Activated T-cell treated with anti-CD3 and anti-CD28 coated beads, Interleukin-2, amount 50 U/mL, for 72 hours (primary cell): ENCODE data around the gene LDLRAD4. TPM values are rescaled to one million over a fixed set of nuclear protein-coding genes. Genes with fewer than 3 reads are reported as not detected.

Experiments used
- ATAC-seq, 2 donors: fragments of 150-1000 bp; cut with Tn5 transposase; replicated peaks in 1 of 2; 2 replicates each; pipeline ENCODE4 v1.10.0; 2021; ENCODE audit warnings: moderate library complexity in 2 of 2, mild to moderate bottlenecking in 1 of 2
- DNase-seq, 2 donors: peaks; one replicate each; pipeline ENCODE4 v3.0.0; 2021 to 2022; ENCODE audit warnings: mixed read lengths in 1 of 2
- H3K27ac Mint-ChIP-seq: one replicate; pipeline ENCODE4 v1.8.0; 2022; ENCODE audit warnings: mild to moderate bottlenecking, moderate library complexity, mixed read lengths
- H3K27me3 Mint-ChIP-seq: one replicate; pipeline ENCODE4 v1.8.0; 2022; ENCODE audit warnings: low read depth, mixed read lengths
- H3K36me3 Mint-ChIP-seq, 2 donors: one replicate each; pipeline ENCODE4 v1.8.0; 2022; ENCODE audit warnings: mixed read lengths in 2 of 2, mild to moderate bottlenecking in 1 of 2; ENCODE audit not compliant: insufficient read depth in 2 of 2
- H3K4me1 Mint-ChIP-seq: one replicate; pipeline ENCODE4 v1.8.0; 2022; ENCODE audit warnings: low read depth, mixed read lengths
- H3K4me3 Mint-ChIP-seq, 2 donors: one replicate each; pipeline ENCODE4 v1.8.0; 2022; ENCODE audit warnings: mild to moderate bottlenecking in 2 of 2, mixed read lengths in 2 of 2, moderate library complexity in 2 of 2
- H3K9me3 Mint-ChIP-seq, 2 donors: one replicate each; pipeline ENCODE4 v1.8.0; 2022; ENCODE audit warnings: mixed read lengths in 2 of 2
- total RNA-seq, 2 donors: library from RNA; stranded (reverse); gene quantifications; one replicate each; pipeline ENCODE4 v1.2.3, GENCODE V29; 2022

The LDLRAD4 gene
- total RNA-seq, 2 donors from 2014 or later = 46.0 to 47.2 TPM

DNA sequence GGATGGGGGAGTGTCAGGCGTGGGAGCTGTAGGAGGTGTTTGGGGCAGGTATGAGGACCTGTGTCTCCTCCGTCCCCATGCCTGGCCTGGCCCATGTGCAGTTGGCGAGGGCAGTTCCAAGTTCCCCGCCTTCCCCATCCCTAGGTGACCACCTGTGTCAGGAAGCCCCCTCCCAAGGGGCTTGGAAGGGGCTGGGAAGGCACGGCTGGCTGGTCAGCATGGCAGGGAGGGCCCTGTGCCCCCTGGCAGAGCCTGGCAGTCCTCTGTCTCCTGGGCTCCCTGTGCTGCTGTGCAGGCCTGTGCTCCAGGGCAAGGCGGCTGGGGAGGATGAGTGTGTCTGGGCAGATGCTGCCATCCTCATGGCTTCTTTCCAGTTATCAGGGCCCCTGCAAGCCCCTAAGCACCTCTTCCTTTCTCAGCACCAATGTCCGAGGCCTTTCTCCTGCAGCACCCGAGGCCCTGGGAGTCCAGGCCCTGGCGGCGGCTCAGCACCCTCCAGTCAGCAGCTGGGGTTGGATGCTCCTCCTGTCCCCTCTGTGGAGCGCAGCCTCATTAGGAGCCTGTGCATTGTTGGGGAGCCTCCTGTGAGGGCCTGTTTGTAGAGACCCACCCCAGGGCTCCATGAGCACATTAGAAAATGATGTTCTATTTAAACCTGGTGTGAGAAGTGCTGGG is 406.1 kb downstream of the LDLRAD4 start:
- Mint-ChIP-seq H3K4me3 (no peak overlapping the region), H3K27me3 (no peaks in the 10 kb centered on the region), H3K4me1 (peaks cover 11% of the 10 kb centered on the region), H3K27ac (no peak overlapping the region), H3K9me3 (no peaks in the 10 kb centered on the region), H3K36me3 (no peaks in the 10 kb centered on the region)
- DNase-seq (no peak), ATAC-seq (no peak)

GRCh38 chr18:13625355-13625754 is 406.8 kb downstream of the LDLRAD4 start:
- no peak overlapping the region for H3K4me3 Mint-ChIP-seq
- no peak overlapping the region for H3K27ac Mint-ChIP-seq
- H3K4me1 Mint-ChIP-seq = peaks cover 17% of the 10 kb centered on the region
- H3K36me3 Mint-ChIP-seq = no peaks in the 10 kb centered on the region
- no peak for ATAC-seq
- H3K9me3 Mint-ChIP-seq = no peaks in the 10 kb centered on the region
- H3K27me3 Mint-ChIP-seq = no peaks in the 10 kb centered on the region
- no peak for DNase-seq

GRCh38 chr18:13625843-13626543 is 407.4 kb downstream of the LDLRAD4 start:
- H3K36me3 Mint-ChIP-seq = no peaks in the 10 kb centered on the region
- no peaks in the 10 kb centered on the region for H3K27me3 Mint-ChIP-seq
- no peak overlapping the region for H3K4me3 Mint-ChIP-seq
- ATAC-seq = no peak
- no peaks in the 10 kb centered on the region for H3K9me3 Mint-ChIP-seq
- DNase-seq = no peak
- H3K4me1 Mint-ChIP-seq = peaks cover 18% of the 10 kb centered on the region
- peak overlapping the region; percentile 25 for H3K27ac Mint-ChIP-seq

DNA sequence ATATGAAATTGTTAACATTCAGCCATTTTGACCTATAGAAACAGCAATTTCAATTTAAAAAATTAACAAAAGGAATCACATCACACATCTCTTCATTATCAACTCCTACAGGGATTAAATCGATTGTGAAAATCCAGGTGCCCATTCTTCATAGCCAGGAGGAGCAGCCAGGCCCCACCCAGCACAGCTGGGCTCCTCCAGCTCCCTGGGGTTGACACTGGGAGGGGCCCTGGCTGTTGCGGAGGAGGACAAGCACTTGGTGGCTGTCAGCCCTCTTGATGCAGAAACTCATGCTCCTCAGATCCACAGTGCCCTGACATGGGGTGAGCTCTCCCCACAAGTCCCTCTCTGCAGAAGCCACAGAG is 408.0 kb downstream of the LDLRAD4 start:
- ATAC-seq = no peak
- no peaks in the 10 kb centered on the region for H3K36me3 Mint-ChIP-seq
- peak overlapping the region; percentile 25 for H3K27ac Mint-ChIP-seq
- DNase-seq = no peak
- no peak overlapping the region for H3K4me3 Mint-ChIP-seq
- H3K4me1 Mint-ChIP-seq = peaks cover 18% of the 10 kb centered on the region
- H3K27me3 Mint-ChIP-seq = no peaks in the 10 kb centered on the region
- no peaks in the 10 kb centered on the region for H3K9me3 Mint-ChIP-seq

DNA sequence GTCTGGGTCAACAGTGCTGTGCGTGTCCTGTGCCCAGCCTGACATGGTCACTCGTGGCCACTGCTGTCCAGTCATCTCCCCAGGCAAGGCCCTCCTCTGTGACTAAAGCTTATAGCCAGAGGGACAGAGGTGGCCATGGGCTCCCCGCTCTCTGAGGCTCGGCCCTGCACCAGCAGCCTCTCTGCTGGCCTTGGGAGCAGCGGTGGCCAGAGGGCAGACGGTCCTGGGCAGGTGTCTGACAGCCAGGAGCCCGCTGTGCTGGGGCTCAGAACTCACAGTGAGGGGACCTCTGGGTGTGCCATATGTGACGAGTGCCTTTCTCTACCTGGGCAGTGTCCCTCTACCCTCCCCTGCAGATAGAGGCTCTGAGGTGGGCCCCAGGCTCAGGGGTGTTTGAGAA is 409.1 kb downstream of the LDLRAD4 start:
- H3K27ac Mint-ChIP-seq = no peak overlapping the region
- DNase-seq (no peak), ATAC-seq (no peak)
- peaks cover 18% of the 10 kb centered on the region for H3K4me1 Mint-ChIP-seq
- H3K9me3 Mint-ChIP-seq = no peaks in the 10 kb centered on the region
- H3K4me3 Mint-ChIP-seq = no peak overlapping the region
- H3K36me3 Mint-ChIP-seq = no peaks in the 10 kb centered on the region
- H3K27me3 Mint-ChIP-seq = no peaks in the 10 kb centered on the region

GRCh38 chr18:13628211-13628610 is 409.7 kb downstream of the LDLRAD4 start:
- peaks cover 18% of the 10 kb centered on the region for H3K4me1 Mint-ChIP-seq
- ATAC-seq = no peak
- no peak overlapping the region for H3K27ac Mint-ChIP-seq

DNA sequence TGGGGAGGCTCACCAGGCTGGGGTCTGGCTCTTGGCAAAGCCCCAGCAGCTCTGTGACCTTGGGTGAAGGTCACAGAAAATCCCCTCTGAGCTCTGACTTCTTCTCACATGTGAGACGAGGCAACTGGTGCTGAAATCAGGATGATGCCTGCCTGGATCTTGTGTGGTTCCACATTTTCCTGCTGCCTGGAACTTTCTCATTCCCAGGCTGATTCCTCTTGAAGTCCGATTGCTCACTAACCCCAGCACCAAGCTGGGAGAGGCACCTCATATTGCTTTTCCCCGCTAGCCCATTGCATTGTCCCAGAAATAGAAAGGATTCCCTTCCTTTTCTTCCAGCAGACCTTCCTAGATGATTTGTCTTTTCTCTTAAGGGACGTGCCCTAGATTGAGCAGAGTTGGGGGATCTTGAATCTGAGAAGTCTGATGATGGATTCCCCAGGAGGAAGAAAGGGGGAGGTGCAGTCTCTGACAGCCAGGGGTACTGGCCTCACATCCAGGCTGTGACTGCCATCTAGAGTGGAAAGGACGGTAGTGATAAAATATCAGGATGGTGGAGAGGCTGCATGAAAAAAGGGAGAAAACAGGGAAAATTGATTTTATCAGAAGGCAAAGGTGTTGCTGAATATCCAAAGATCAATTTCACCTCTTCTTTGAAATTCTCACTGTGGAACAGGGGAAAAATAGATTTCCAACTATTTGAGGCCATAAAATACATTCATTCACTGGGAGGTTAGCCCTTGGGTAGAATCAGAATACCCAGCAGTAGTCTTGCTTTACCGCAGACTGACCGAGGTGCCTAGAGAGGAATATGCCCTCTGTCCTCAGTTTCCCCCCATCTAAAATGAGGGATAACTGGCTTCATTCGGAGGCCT is 411.5 kb downstream of the LDLRAD4 start:
- Mint-ChIP-seq H3K27me3 (no peaks in the 10 kb centered on the region), H3K9me3 (no peaks in the 10 kb centered on the region), H3K4me3 (no peak overlapping the region), H3K27ac (peak overlapping the region; percentile 6), H3K4me1 (peaks cover 18% of the 10 kb centered on the region), H3K36me3 (no peaks in the 10 kb centered on the region)
- DNase-seq = peak; percentile 56 to 63
- peak; percentile 89 to 97 for ATAC-seq

More at GRCh38 chr18:13628211-13628610, 409.7 kb downstream of the LDLRAD4 start:
- H3K27me3 Mint-ChIP-seq = no peaks in the 10 kb centered on the region
- H3K4me3 Mint-ChIP-seq = no peak overlapping the region
- no peaks in the 10 kb centered on the region for H3K9me3 Mint-ChIP-seq
- no peaks in the 10 kb centered on the region for H3K36me3 Mint-ChIP-seq
- no peak for DNase-seq

DNA sequence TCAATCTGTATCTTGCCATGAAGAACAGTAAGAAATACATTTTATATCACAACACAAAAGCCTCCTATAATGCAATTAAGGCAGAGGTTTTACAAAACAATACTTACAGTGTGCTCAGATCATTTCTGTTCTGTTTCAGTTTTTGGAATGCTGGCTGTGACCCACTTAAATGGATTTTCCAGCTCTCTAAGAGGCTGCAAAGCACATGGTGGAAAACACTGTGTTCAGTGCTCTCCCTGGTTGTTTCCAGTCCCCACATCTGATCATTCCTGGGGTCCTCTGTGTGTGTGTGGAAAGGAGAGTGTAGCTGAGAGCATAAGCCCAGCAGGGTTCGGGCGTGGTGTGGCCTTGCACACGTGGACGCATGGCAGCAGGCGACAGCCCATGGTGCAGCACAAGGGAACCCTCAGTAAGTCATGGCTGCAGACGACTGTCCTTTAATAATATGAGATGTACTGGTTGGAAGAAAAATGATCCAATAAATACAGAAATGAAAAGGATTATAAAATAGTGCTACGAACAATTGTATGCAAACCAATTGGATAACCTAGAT is 412.2 kb downstream of the LDLRAD4 start:
- H3K27me3 Mint-ChIP-seq = no peaks in the 10 kb centered on the region
- DNase-seq = no peak
- H3K4me1 Mint-ChIP-seq = peaks cover 18% of the 10 kb centered on the region
- ATAC-seq = no peak
- no peak overlapping the region for H3K4me3 Mint-ChIP-seq
- H3K27ac Mint-ChIP-seq = no peak overlapping the region
- H3K36me3 Mint-ChIP-seq = no peaks in the 10 kb centered on the region
- H3K9me3 Mint-ChIP-seq = no peaks in the 10 kb centered on the region

DNA sequence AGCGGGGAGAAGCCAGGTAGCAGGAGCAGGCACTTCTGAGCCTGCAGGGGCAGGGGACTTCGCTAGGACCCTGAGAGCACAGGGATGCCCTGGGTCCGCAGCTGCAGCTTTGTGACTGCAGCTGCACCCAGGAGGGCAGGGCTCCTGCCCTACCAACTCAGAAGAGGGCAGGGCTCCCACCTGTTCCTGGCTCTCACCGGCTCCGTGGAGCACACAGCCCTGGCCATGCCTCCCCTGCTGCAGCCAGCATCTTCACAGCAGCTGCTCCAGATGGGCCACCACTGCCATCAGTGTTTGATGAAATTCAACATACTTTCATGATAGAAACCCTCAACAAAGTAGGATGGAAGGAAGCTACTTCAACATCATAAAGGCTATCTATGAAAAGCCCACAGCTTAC is 415.1 kb downstream of the LDLRAD4 start:
- Mint-ChIP-seq H3K36me3 (no peaks in the 10 kb centered on the region), H3K27me3 (no peaks in the 10 kb centered on the region), H3K9me3 (no peaks in the 10 kb centered on the region), H3K4me1 (peaks cover 13% of the 10 kb centered on the region), H3K27ac (no peak overlapping the region), H3K4me3 (no peak overlapping the region)
- ATAC-seq (no peak), DNase-seq (no peak)

- DNase-seq (no peak), ATAC-seq (no peak)
- no peaks in the 10 kb centered on the region for H3K27me3 Mint-ChIP-seq
- no peaks in the 10 kb centered on the region for H3K36me3 Mint-ChIP-seq
- H3K4me1 Mint-ChIP-seq = peaks cover 4% of the 10 kb centered on the region
- H3K4me3 Mint-ChIP-seq = no peak overlapping the region
- no peaks in the 10 kb centered on the region for H3K9me3 Mint-ChIP-seq
- no peak overlapping the region for H3K27ac Mint-ChIP-seq
These were observed 416.5 kb downstream of the LDLRAD4 start for GRCh38 chr18:13635046-13635445.

- Mint-ChIP-seq H3K9me3 (peaks cover 0 to 2% of the 10 kb centered on the region in 2 donors), H3K4me1 (no peaks in the 10 kb centered on the region), H3K36me3 (peaks cover 1 to 2% of the 10 kb centered on the region in 2 donors), H3K27ac (no peak overlapping the region), H3K4me3 (no peak overlapping the region), H3K27me3 (no peaks in the 10 kb centered on the region)
- ATAC-seq = no peak
- DNase-seq = no peak
These were observed 420.4 kb downstream of the LDLRAD4 start for GRCh38 chr18:13638719-13639595.

DNA sequence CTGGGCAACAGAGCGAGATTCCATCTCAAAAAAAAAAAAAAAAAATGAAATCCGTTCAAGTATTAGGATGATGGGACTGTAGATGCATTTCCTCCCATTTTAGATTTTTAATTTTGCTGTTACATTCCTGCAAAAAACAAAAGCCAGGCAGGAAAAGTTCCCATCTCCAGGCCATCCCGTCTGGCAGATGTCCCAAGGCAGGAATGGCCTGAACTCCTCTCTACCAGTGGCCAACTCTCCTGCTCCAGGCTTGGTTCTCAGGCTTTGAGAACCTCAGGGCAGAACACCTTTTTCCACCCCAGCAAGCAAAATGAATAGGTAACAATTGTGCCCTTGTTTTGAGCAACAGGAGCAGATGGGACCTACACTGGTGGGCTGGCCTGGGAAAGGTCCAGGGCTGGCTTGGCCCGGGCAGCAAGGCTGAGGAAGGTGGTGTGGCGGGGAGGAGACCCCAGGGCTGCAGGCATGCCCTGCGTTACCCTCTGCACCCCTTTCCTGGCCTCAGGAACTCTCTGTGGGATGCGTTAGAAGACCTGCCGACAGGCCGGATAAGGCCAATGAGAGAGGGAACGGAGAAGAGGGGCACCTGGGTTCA is 421.8 kb downstream of the LDLRAD4 start:
- DNase-seq = no peak
- Mint-ChIP-seq H3K36me3 (peaks cover 1 to 2% of the 10 kb centered on the region in 2 donors), H3K27me3 (no peaks in the 10 kb centered on the region), H3K4me3 (no peak overlapping the region), H3K9me3 (peaks cover 0 to 2% of the 10 kb centered on the region in 2 donors), H3K27ac (no peak overlapping the region), H3K4me1 (no peaks in the 10 kb centered on the region)
- no peak for ATAC-seq
